ENCODE measurements around the gene DGKB. TPM values are rescaled to one million over a fixed set of nuclear protein-coding genes. Genes with fewer than 3 reads are reported as not detected.

The DGKB gene
- total RNA-seq, 1 donor from 2014 or later, result not detected

DNA sequence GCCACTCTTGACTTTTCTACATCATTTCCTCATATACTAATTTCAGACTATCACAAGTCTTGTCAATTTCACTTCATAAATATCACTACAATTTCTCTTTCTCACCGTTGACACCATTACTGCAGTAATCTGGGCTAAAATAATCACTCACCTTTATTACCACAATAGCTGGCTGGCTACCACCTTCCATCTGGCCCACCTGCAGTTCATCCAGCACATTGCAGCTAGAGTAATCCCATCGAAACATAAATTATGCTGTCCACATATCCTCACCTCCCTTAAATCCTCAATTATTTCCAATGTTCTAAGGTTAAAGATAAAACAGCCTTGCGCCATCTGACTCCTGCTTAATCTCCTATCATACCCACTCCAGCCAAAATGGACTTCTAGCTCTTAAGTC is 16.0 kb downstream of the DGKB start:
- no peak for DNase-seq
- Histone ChIP-seq H3K4me3 (no peak overlapping the region), H3K36me3 (no peaks in the 10 kb centered on the region), H3K27me3 (no peaks in the 10 kb centered on the region), H3K27ac (no peak overlapping the region), H3K9me3 (no peaks in the 10 kb centered on the region), H3K4me1 (no peaks in the 10 kb centered on the region)
- TF ChIP-seq, protein P1, sequence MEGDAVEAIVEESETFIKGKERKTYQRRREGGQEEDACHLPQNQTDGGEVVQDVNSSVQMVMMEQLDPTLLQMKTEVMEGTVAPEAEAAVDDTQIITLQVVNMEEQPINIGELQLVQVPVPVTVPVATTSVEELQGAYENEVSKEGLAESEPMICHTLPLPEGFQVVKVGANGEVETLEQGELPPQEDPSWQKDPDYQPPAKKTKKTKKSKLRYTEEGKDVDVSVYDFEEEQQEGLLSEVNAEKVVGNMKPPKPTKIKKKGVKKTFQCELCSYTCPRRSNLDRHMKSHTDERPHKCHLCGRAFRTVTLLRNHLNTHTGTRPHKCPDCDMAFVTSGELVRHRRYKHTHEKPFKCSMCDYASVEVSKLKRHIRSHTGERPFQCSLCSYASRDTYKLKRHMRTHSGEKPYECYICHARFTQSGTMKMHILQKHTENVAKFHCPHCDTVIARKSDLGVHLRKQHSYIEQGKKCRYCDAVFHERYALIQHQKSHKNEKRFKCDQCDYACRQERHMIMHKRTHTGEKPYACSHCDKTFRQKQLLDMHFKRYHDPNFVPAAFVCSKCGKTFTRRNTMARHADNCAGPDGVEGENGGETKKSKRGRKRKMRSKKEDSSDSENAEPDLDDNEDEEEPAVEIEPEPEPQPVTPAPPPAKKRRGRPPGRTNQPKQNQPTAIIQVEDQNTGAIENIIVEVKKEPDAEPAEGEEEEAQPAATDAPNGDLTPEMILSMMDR (IDR thresholded peaks at IDR 0.05), result no peak
- intact Hi-C loops (cut with DNase I), result no loop called here
- no peak for ATAC-seq

DNA sequence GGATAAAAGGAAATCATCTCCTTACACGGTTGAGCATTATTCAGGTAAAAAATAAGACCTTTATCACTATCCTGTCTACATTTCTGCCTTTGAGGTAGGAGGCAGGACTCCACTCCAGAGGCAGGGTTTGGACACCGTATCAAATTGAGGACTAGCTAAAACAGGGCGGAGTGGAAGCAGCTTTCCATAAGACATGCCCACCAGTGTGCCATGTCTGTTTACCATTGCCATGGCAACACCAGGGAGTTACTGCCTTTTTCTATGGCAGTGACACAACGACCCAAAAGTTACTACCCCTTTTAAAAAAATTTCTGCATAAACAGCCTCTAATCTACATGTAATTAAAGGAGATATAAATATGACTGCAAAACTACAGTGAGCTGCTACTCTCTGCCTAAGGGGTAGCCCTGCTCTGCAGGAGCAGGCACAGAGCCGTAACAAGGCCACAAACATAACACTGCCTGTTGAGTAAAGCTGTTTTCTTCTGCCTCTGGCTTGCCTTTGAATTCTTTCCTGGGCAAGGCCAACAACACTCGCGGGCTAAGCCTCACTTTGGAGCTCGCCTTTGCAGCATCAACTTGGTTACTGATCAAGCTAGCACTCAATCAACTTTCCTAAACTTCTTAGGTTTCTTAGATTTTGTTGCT is 26.5 kb downstream of the DGKB start:
- intact Hi-C loops (cut with DNase I), result no loop called here
- H3K4me3 ChIP-seq, result no peak overlapping the region
- H3K9me3 ChIP-seq, result no peaks in the 10 kb centered on the region
- no peak for ATAC-seq
- no peak for DNase-seq
- H3K4me1 ChIP-seq, result no peaks in the 10 kb centered on the region
- H3K27ac ChIP-seq, result no peak overlapping the region
- TF ChIP-seq, protein P1 (IDR thresholded peaks at IDR 0.05), result no peak
- H3K36me3 ChIP-seq, result no peaks in the 10 kb centered on the region
- no peaks in the 10 kb centered on the region for H3K27me3 ChIP-seq

DNA sequence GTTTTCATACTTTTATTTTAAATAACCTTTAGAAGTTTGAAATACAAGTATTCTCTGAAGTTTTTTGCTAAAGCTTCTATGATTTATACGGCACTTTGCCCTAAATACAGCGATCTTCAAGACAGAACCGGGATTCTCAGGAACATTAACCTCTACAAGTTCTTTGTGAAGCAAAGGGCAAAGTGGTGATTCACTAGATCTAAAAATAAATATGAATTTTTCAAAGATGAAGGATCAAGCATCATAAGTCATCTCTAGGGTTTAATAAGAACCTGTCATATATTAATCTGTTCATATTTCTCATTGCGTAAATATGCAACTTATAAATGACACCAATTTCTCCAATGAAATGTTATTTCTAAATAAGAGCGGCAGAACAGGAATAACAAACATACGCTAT is 30.7 kb downstream of the DGKB start:
- Histone ChIP-seq H3K27ac (no peak overlapping the region), H3K9me3 (no peaks in the 10 kb centered on the region), H3K4me3 (no peak overlapping the region), H3K4me1 (no peaks in the 10 kb centered on the region), H3K27me3 (no peaks in the 10 kb centered on the region), H3K36me3 (no peaks in the 10 kb centered on the region)
- ATAC-seq (no peak), DNase-seq (no peak)
- intact Hi-C loops (cut with DNase I), result no loop called here
- TF ChIP-seq, protein P1 (IDR thresholded peaks at IDR 0.05), result no peak

DNA sequence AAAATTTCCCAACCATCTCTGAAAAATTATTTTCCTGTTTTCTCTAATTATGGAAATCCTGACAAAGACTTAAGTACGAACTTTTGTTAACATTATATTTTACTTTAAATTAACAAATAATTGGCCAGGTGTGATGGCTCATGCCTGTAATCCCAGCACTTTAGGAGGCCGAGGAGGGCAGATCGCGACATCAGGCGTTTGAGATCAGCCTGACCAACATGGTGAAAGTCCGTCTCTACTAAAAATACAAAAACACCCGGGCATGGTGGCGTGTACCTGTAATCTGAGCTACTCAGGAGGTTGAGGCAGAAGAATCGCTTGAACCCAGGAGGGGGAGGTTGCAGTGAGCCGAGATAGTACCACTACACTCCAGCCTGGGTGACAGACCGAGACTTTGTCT is 32.2 kb downstream of the DGKB start:
- H3K27me3 ChIP-seq, result no peaks in the 10 kb centered on the region

DNA sequence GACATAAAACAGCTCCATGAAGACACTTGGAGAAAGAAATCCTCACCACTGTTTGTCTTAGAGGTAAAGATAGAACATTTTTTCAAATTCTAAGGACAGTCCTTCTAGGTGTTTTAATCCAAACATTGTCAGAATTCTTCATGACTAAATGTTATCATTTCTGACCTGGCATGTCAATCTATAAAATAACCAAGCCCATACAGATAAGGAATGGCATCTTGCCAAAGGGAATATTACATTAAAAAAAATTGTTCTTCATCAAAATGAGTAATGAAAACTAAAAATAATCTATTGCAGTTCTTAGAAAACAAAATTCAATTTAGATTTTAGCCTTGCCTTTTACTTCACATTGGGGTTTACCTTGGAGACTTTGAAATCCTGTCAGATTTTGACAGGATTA is 33.6 kb downstream of the DGKB start:
- Histone ChIP-seq H3K4me3 (no peak overlapping the region), H3K27me3 (no peaks in the 10 kb centered on the region), H3K4me1 (no peaks in the 10 kb centered on the region), H3K36me3 (no peaks in the 10 kb centered on the region), H3K27ac (no peak overlapping the region), H3K9me3 (no peaks in the 10 kb centered on the region)
- intact Hi-C loops (cut with DNase I), result no loop called here
- no peak for ATAC-seq
- TF ChIP-seq, protein P1 (IDR thresholded peaks at IDR 0.05), result no peak
- no peak for DNase-seq

More for the DNA sequence above, 32.2 kb downstream of the DGKB start:
- Histone ChIP-seq H3K36me3 (no peaks in the 10 kb centered on the region), H3K27ac (no peak overlapping the region), H3K9me3 (no peaks in the 10 kb centered on the region), H3K4me3 (no peak overlapping the region), H3K4me1 (no peaks in the 10 kb centered on the region)
- TF ChIP-seq, protein P1 (IDR thresholded peaks at IDR 0.05), result no peak
- ATAC-seq (no peak), DNase-seq (no peak)
- intact Hi-C loops (cut with DNase I), result no loop called here

DNA sequence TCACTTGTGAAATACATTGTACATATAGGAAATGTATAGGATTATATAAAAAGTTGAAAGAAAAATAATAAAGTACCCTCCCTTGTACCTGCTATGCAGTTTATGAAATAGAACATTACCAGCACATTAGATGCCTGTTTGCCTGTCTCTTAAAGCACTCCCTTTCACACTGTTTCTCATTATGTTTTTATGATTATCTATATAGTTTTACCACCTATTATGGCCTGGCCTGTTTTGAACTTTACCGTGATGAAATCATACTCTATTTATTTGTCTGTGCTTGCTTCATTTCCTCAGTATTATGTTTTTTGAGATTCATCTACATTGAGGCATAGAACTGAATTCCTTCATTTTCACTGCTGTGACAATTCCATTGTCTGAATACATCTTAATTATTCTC is 41.1 kb downstream of the DGKB start:
- Histone ChIP-seq H3K9me3 (no peaks in the 10 kb centered on the region), H3K4me1 (no peaks in the 10 kb centered on the region), H3K27me3 (no peaks in the 10 kb centered on the region), H3K27ac (no peak overlapping the region), H3K36me3 (no peaks in the 10 kb centered on the region), H3K4me3 (no peak overlapping the region)
- ATAC-seq (no peak), DNase-seq (no peak)
- TF ChIP-seq, protein P1 (IDR thresholded peaks at IDR 0.05), result no peak
- intact Hi-C loops (cut with DNase I), result no loop called here

All from upper lobe of right lung (tissue), 1 donor.